ENCODE measurements around the gene RBP7. TPM values are rescaled to one million over a fixed set of nuclear protein-coding genes. Genes with fewer than 3 reads are reported as not detected.

The RBP7 gene
- total RNA-seq, 4 donors from 2014 or later: 2.3 to 3.3 TPM; not detected in 2

DNA sequence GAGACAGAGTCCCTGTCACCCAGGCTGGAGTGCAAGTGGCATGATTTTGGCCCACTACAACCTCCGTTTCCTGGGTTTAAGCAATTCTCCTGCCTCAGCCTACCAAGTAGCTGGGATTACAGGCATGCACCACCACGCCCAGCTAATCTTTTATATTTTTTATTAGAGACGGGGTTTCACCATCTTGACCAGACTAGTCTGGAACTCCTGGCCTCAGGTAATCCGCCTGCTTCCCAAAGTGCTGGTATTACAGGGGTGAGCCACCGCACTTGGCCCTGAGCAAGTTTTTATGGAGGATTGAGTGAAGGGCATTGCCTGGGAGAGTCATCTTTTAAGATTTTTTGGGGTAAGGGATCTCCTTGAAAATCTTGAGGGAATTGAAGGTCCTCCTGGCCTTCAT is 64.2 kb downstream of the RBP7 start:
- Histone ChIP-seq H3K4me3 (no peak overlapping the region), H3K36me3 (no peaks in the 10 kb centered on the region), H3K9me3 (no peaks in the 10 kb centered on the region), H3K27me3 (no peaks in the 10 kb centered on the region), H3K4me1 (peaks cover 3 to 27% (median 7%) of the 10 kb centered on the region in 4 donors), H3K27ac (no peak overlapping the region)
- intact Hi-C loops (cut with DNase I; ENCODE audit: low total_unique reads) (no loop called here), in situ Hi-C loops (cut with MboI; ENCODE audit: low pct_ligation_motif_present in 1 of 4, low pct_unique_long_range_greater_than_20kb in 1 of 4, low sequenced_read_pairs in 3 of 4) (no loop called here)
- DNase-seq: no peak
- TF ChIP-seq POLR2AphosphoS5 (IDR thresholded peaks at IDR 0.05) (no peak), POLR2A (IDR thresholded peaks at IDR 0.05) (no peak), EP300 (IDR thresholded peaks at IDR 0.05; ENCODE audit: low read depth) (no peak)
- TF ChIP-seq, protein P1, sequence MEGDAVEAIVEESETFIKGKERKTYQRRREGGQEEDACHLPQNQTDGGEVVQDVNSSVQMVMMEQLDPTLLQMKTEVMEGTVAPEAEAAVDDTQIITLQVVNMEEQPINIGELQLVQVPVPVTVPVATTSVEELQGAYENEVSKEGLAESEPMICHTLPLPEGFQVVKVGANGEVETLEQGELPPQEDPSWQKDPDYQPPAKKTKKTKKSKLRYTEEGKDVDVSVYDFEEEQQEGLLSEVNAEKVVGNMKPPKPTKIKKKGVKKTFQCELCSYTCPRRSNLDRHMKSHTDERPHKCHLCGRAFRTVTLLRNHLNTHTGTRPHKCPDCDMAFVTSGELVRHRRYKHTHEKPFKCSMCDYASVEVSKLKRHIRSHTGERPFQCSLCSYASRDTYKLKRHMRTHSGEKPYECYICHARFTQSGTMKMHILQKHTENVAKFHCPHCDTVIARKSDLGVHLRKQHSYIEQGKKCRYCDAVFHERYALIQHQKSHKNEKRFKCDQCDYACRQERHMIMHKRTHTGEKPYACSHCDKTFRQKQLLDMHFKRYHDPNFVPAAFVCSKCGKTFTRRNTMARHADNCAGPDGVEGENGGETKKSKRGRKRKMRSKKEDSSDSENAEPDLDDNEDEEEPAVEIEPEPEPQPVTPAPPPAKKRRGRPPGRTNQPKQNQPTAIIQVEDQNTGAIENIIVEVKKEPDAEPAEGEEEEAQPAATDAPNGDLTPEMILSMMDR (IDR thresholded peaks at IDR 0.05): no peak
- WGBS, 2 donors (ENCODE audit: low coverage in 1 of 2): 90% methylated on average over 5 of the region's 5 CpGs; no CpG with 5 or more reads in 1 of the 2 donors

DNA sequence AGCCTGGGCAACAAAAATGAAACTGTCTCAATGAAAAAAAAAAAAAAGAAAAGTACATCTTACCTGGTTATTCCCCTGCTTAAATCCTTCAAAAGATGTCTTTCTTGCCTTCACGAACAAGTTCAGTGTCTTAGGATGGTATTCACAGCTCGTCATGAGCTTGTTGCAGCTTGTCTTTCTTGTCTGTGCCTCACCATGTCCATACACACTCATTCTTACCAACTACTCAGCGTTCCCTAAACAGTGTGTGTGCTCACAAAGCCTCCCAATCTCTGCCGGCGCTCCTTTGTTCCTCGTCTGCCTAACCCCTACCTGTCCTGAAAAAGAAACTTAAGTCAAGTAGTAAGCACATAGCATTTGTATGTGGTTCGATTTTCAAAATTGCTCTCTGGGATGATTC is 66.8 kb downstream of the RBP7 start:
- Histone ChIP-seq H3K27ac (no peak overlapping the region), H3K9me3 (no peaks in the 10 kb centered on the region), H3K27me3 (no peaks in the 10 kb centered on the region), H3K4me3 (no peak overlapping the region), H3K36me3 (no peaks in the 10 kb centered on the region), H3K4me1 (peaks cover 7 to 35% (median 12%) of the 10 kb centered on the region in 4 donors)
- intact Hi-C loops (cut with DNase I; ENCODE audit: low total_unique reads): no loop called here
- WGBS, 2 donors (ENCODE audit: low coverage in 1 of 2): 91 to 94% methylated on average over 7 of the region's 7 CpGs
- in situ Hi-C loops (cut with MboI; ENCODE audit: low pct_ligation_motif_present in 1 of 4, low pct_unique_long_range_greater_than_20kb in 1 of 4, low sequenced_read_pairs in 3 of 4): no loop called here
- DNase-seq: no peak
- TF ChIP-seq EP300 (IDR thresholded peaks at IDR 0.05; ENCODE audit: low read depth) (no peak), POLR2AphosphoS5 (IDR thresholded peaks at IDR 0.05) (no peak), POLR2A (IDR thresholded peaks at IDR 0.05) (no peak)
- TF ChIP-seq, protein P1 (IDR thresholded peaks at IDR 0.05): no peak

DNA sequence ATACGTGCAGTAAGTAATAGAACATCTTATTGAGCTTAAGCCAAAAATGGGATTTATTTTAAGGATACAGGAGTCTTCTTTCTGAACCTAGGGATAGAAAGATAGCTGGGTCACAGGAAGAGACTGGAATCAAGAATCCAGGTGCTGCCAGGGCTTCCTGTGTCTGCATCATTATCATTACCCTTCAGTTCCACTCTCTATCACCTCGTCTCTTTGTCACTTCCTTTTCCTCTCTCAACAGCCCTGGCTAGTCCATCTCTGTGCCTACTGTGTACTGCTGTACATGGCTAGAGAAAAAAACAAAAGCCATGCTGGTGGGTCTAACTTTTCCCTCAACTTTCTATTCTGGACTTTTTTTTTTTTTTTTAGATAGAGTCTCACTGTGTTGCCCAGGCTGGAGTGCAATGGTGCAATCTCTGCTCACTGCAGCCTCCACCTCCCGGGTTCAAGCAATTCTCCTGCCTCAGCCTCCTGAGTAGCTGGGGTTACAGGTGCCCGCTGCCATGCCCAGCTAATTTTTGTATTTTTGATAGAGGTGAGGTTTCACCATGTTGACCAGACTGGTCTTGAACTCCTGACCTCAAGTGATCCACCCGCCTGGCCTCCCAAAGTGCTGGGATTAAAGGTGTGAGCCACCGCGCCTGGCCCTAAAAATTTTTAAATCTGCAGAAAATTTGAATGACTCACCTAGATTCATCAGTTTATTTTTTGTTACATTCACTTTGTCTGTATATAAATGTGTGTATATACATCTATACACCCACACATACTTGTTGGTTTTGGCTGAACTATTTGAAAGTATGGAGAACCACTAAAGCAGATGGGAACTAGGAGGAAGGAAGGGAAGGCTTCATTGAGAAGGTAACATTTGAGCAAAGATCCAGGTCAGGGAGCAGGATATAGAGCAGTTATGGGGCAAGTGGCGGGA is 67.7 kb downstream of the RBP7 start:
- intact Hi-C loops (cut with DNase I; ENCODE audit: low total_unique reads) (no loop called here), in situ Hi-C loops (cut with MboI; ENCODE audit: low pct_ligation_motif_present in 1 of 4, low pct_unique_long_range_greater_than_20kb in 1 of 4, low sequenced_read_pairs in 3 of 4) (no loop called here)
- TF ChIP-seq POLR2AphosphoS5 (IDR thresholded peaks at IDR 0.05): no peak
- DNase-seq: no peak
- H3K9me3 ChIP-seq: no peaks in the 10 kb centered on the region
- peaks cover 10 to 36% (median 12%) of the 10 kb centered on the region in 4 donors for H3K4me1 ChIP-seq
- 62 to 93% methylated on average over 3 to 8 of the region's 8 CpGs for WGBS, 2 donors (ENCODE audit: low coverage in 1 of 2)
- peak overlapping the region in 1 of 4 donors; percentile 0 for H3K27ac ChIP-seq
- no peaks in the 10 kb centered on the region for H3K27me3 ChIP-seq
- H3K4me3 ChIP-seq: no peak overlapping the region
- H3K36me3 ChIP-seq: no peaks in the 10 kb centered on the region

GRCh38 chr1:10065344-10065685 is 68.3 kb downstream of the RBP7 start:
- peaks cover 10 to 36% (median 14%) of the 10 kb centered on the region in 4 donors for H3K4me1 ChIP-seq
- peak overlapping the region in 1 of 4 donors; percentile 0 for H3K27ac ChIP-seq
- no peaks in the 10 kb centered on the region for H3K9me3 ChIP-seq
- H3K36me3 ChIP-seq: no peaks in the 10 kb centered on the region
- no peak for TF ChIP-seq POLR2AphosphoS5 (IDR thresholded peaks at IDR 0.05)
- TF ChIP-seq, protein P1 (IDR thresholded peaks at IDR 0.05): no peak
- no peak for TF ChIP-seq POLR2A (IDR thresholded peaks at IDR 0.05)
- no peak for TF ChIP-seq EP300 (IDR thresholded peaks at IDR 0.05; ENCODE audit: low read depth)
- 73 to 82% methylated on average over 7 of the region's 7 CpGs for WGBS, 2 donors (ENCODE audit: low coverage in 1 of 2)
- H3K27me3 ChIP-seq: no peaks in the 10 kb centered on the region
- intact Hi-C loops (cut with DNase I; ENCODE audit: low total_unique reads): no loop called here
- DNase-seq: no peak
- no peak overlapping the region for H3K4me3 ChIP-seq
- in situ Hi-C loops (cut with MboI; ENCODE audit: low pct_ligation_motif_present in 1 of 4, low pct_unique_long_range_greater_than_20kb in 1 of 4, low sequenced_read_pairs in 3 of 4): no loop called here

Small RNA genes within 50 kb of the gene (small RNA-seq; reads per million reads assigned to genes)
- gene MIR5697: 0 to 0.12 (median 0) reads per million in 4 donors

Other genes starting within 250 kb of the RBP7 start
- gene CLSTN1, start 173.3 kb upstream of the RBP7 start, total RNA-seq: 100 to 1,000 TPM; 118 to 191 (median 143) TPM
- gene CTNNBIP1, start 87.0 kb upstream of the RBP7 start, total RNA-seq: 10 to 100 TPM in 3 of 4 donors, 1 to 10 TPM in 1; 7.9 to 24.4 (median 15.7) TPM
- gene LZIC, start 53.8 kb upstream of the RBP7 start, total RNA-seq: 10 to 100 TPM; 10.7 to 41.0 (median 26.6) TPM
- gene NMNAT1, start 53.8 kb upstream of the RBP7 start, total RNA-seq: 10 to 100 TPM in 3 of 4 donors, 1 to 10 TPM in 1; 7.1 to 39.8 (median 17.9) TPM
- gene UBE4B, start 35.7 kb downstream of the RBP7 start, total RNA-seq: 100 to 1,000 TPM in 1 of 4 donors, 10 to 100 TPM in 3; 35.1 to 145 (median 78.7) TPM
- gene KIF1B, start 213.3 kb downstream of the RBP7 start, total RNA-seq: 10 to 100 TPM; 50.9 to 87.9 (median 71.4) TPM